Measurements from ENCODE around the gene MUCL3. TPM values are rescaled to one million over a fixed set of nuclear protein-coding genes. Genes with fewer than 3 reads are reported as not detected.

MUCL3 gene
- total RNA-seq, 1 experiment from 2014 or later: not detected

- DNase-seq (ENCODE audit: low spot score): no peak
- Histone ChIP-seq H3K4me3 (ENCODE audit: low read depth, low read length, poor library complexity, severe bottlenecking) (no peak overlapping the region), H3K36me3 (ENCODE audit: insufficient read depth, low read length, poor library complexity, severe bottlenecking) (no peaks in the 10 kb centered on the region), H3K27me3 (replicated peaks; ENCODE audit: insufficient read depth, low read depth, low read length, poor library complexity) (no peaks in the 10 kb centered on the region), H3K27ac (ENCODE audit: low read depth, low read length, poor library complexity, severe bottlenecking) (no peak overlapping the region), H3K4me1 (ENCODE audit: insufficient read depth, low read length, poor library complexity, severe bottlenecking) (no peaks in the 10 kb centered on the region), H3K9me3 (ENCODE audit: low read depth, low read length, poor library complexity, severe bottlenecking) (no peaks in the 10 kb centered on the region)
- ChIA-PET POLR2A (ENCODE audit: low non-redundant PET) (no interaction called here), CTCF (no interaction called here)
- no peak for TF ChIP-seq CTCF (conservative IDR thresholded peaks at IDR 0.05; ENCODE audit: low read depth, low read length)
- TF ChIP-seq EZH2 (IDR thresholded peaks at IDR 0.05; ENCODE audit: borderline replicate concordance, low read depth, low read length, poor library complexity, severe bottlenecking): no peak
- no TSS peak for BruUV-seq (replicated peaks)
- intact Hi-C loops (cut with micrococcal nuclease; ENCODE audit: unreplicated experiment): no loop called here
Measured at GRCh38 chr6:31001281-31001888, 60.6 kb downstream of the MUCL3 start.

- Histone ChIP-seq H3K27ac (ENCODE audit: low read depth, low read length, poor library complexity, severe bottlenecking) (no peak overlapping the region), H3K27me3 (replicated peaks; ENCODE audit: insufficient read depth, low read depth, low read length, poor library complexity) (no peaks in the 10 kb centered on the region), H3K9me3 (ENCODE audit: low read depth, low read length, poor library complexity, severe bottlenecking) (no peaks in the 10 kb centered on the region), H3K4me1 (ENCODE audit: insufficient read depth, low read length, poor library complexity, severe bottlenecking) (no peaks in the 10 kb centered on the region), H3K36me3 (ENCODE audit: insufficient read depth, low read length, poor library complexity, severe bottlenecking) (no peaks in the 10 kb centered on the region), H3K4me3 (ENCODE audit: low read depth, low read length, poor library complexity, severe bottlenecking) (no peak overlapping the region)
- DNase-seq (ENCODE audit: low spot score): no peak
- BruUV-seq (replicated peaks): no TSS peak
- intact Hi-C loops (cut with micrococcal nuclease; ENCODE audit: unreplicated experiment): no loop called here
- ChIA-PET CTCF (no interaction called here), POLR2A (ENCODE audit: low non-redundant PET) (no interaction called here)
- TF ChIP-seq CTCF (conservative IDR thresholded peaks at IDR 0.05; ENCODE audit: low read depth, low read length) (no peak), EZH2 (IDR thresholded peaks at IDR 0.05; ENCODE audit: borderline replicate concordance, low read depth, low read length, poor library complexity, severe bottlenecking) (no peak)
Measured at GRCh38 chr6:31002471-31002870, 61.7 kb downstream of the MUCL3 start.

Other genes with a start within 250 kb of the MUCL3 start
- gene NRM, start 250.0 kb upstream of the MUCL3 start, total RNA-seq (2021): 49.8 and 54.4 TPM in 2 replicates
- gene MDC1, start 223.7 kb upstream of the MUCL3 start, total RNA-seq (2021): 52.9 and 53.4 TPM in 2 replicates
- 1,864 and 1,936 TPM in 2 replicates for gene TUBB, start 220.6 kb upstream of the MUCL3 start, total RNA-seq (2021)
- gene FLOT1, start 198.3 kb upstream of the MUCL3 start, total RNA-seq (2021): 116 and 120 TPM in 2 replicates
- 33.5 and 34.6 TPM in 2 replicates for gene IER3, start 196.4 kb upstream of the MUCL3 start, total RNA-seq (2021)
- 48.0 and 57.9 TPM in 2 replicates for gene DDR1, start 56.5 kb upstream of the MUCL3 start, total RNA-seq (2021)
- 42.6 and 45.9 TPM in 2 replicates for gene GTF2H4, start 32.8 kb upstream of the MUCL3 start, total RNA-seq (2021)
- 48.4 and 53.4 TPM in 2 replicates for gene VARS2, start 26.7 kb upstream of the MUCL3 start, total RNA-seq (2021)
- gene SFTA2, start 8.8 kb upstream of the MUCL3 start, total RNA-seq (2021): not detected in 2 replicates
- gene MUC21, start 42.7 kb downstream of the MUCL3 start, total RNA-seq (2021): not detected in 2 replicates
- not detected in 2 replicates for gene MUC22, start 69.5 kb downstream of the MUCL3 start, total RNA-seq (2021)
- gene C6orf15, start 171.6 kb downstream of the MUCL3 start, total RNA-seq (2021): not detected in 2 replicates
- gene PSORS1C1, start 173.8 kb downstream of the MUCL3 start, total RNA-seq (2021): 0.74 TPM in 1 of 2 replicates, not detected in the other
- gene CDSN, start 179.5 kb downstream of the MUCL3 start, total RNA-seq (2021): not detected in 2 replicates
- not detected in 2 replicates for gene PSORS1C2, start 198.1 kb downstream of the MUCL3 start, total RNA-seq (2021)
- gene CCHCR1, start 216.8 kb downstream of the MUCL3 start, total RNA-seq (2021): 51.7 and 58.0 TPM in 2 replicates
- gene TCF19, start 217.6 kb downstream of the MUCL3 start, total RNA-seq (2021): 31.8 and 39.1 TPM in 2 replicates
- gene POU5F1, start 229.7 kb downstream of the MUCL3 start, total RNA-seq (2021): not detected in 2 replicates